WTC11 (cell line): ENCODE measurements around the gene LRRC2. TPM values are rescaled to one million over a fixed set of nuclear protein-coding genes. Genes with fewer than 3 reads are reported as not detected.
A peak's percentile ranks its signal among the peaks of the same experiment; 100 is the strongest.

Source experiments
- ATAC-seq: fragments of 200-7000 bp; cut with Tn5 transposase; 2 replicates; pipeline ENCODE4 v1.10.0; 2021; ENCODE audit warnings: mild to moderate bottlenecking, moderate library complexity
- CTCF ChIA-PET: fragments of 300-600 bp; sonication (Branson Sonifier 250); formaldehyde crosslinking; loops from one replicate; lab custom pipeline; 2021; ENCODE audit warnings: antibody characterized with exemption; lab: Charles Lee
- POLR2A ChIA-PET: fragments of 350-600 bp; sonication (Branson Sonifier 250); formaldehyde crosslinking; loops from one replicate; lab custom pipeline; 2021; ENCODE audit warnings: antibody characterized with exemption; lab: Charles Lee
- DNase-seq: peaks from one replicate; pipeline ENCODE4 v3.0.0; 2021; ENCODE audit warnings: low spot score
- H3K27ac Mint-ChIP-seq: 2 replicates; pipeline ENCODE4 v1.8.0; 2021; ENCODE audit warnings: mixed read lengths
- H3K27me3 Mint-ChIP-seq: 2 replicates; pipeline ENCODE4 v1.8.0; 2021; ENCODE audit warnings: low read depth, mild to moderate bottlenecking, moderate library complexity, mixed read lengths
- H3K36me3 Mint-ChIP-seq: 2 replicates; pipeline ENCODE4 v1.8.0; 2021; ENCODE audit warnings: mixed read lengths
- H3K4me1 Mint-ChIP-seq: 2 replicates; pipeline ENCODE4 v1.8.0; 2022; ENCODE audit warnings: mixed read lengths
- H3K4me3 Mint-ChIP-seq: 2 replicates; pipeline ENCODE4 v1.8.0; 2021; ENCODE audit warnings: mild to moderate bottlenecking, moderate library complexity, mixed read lengths
- H3K9me3 Mint-ChIP-seq: 2 replicates; pipeline ENCODE4 v1.8.0; 2021; ENCODE audit warnings: mixed read lengths
- EMX1 ChIP-seq: fragments of 250-450 bp; sonication (Bioruptor Pico); IDR thresholded peaks from 2 replicates; pipeline ENCODE4 v1.8.0; 2021; ENCODE audit warnings: mild to moderate bottlenecking
- MXD4 ChIP-seq: fragments of 250-450 bp; sonication (Bioruptor Pico); IDR thresholded peaks from 2 replicates; pipeline ENCODE4 v1.8.0; 2021; ENCODE audit warnings: mild to moderate bottlenecking, moderate library complexity, borderline replicate concordance
- NR2C2 ChIP-seq: sonication (generic); formaldehyde crosslinking; IDR thresholded peaks from 2 replicates; pipeline ENCODE4 v1.8.0; 2022; ENCODE audit warnings: mild to moderate bottlenecking, missing genetic modification reagents
- RELA ChIP-seq: sonication (generic); formaldehyde crosslinking; IDR thresholded peaks from 2 replicates; pipeline ENCODE4 v1.8.1; 2022; ENCODE audit warnings: missing genetic modification reagents, mild to moderate bottlenecking, borderline replicate concordance
- TEAD1 ChIP-seq: sonication (generic); formaldehyde crosslinking; IDR thresholded peaks from 2 replicates; pipeline ENCODE4 v1.8.0; 2022; ENCODE audit warnings: mild to moderate bottlenecking, missing genetic modification reagents
- TP53 ChIP-seq: sonication (generic); formaldehyde crosslinking; IDR thresholded peaks from 2 replicates; pipeline ENCODE4 v1.8.1; 2023; ENCODE audit warnings: mild to moderate bottlenecking, missing genetic modification reagents
- ZNF121 ChIP-seq: sonication (generic); formaldehyde crosslinking; IDR thresholded peaks from 2 replicates; pipeline ENCODE4 v1.8.0; 2023; ENCODE audit warnings: missing genetic modification reagents
- ZNF396 ChIP-seq: fragments of 250-450 bp; sonication (Bioruptor Pico); IDR thresholded peaks from 2 replicates; pipeline ENCODE4 v1.8.0; 2021; ENCODE audit warnings: mild to moderate bottlenecking, moderate library complexity, borderline replicate concordance
- total RNA-seq: library from RNA; stranded (reverse); gene quantifications from 3 replicates; pipeline ENCODE4 v1.2.3, GENCODE V29; 2021
- TF ChIP-seq, protein P1 (sequence below): sonication (generic); formaldehyde crosslinking; conservative IDR thresholded peaks from 2 replicates; pipeline ENCODE4 v1.8.1; 2022; ENCODE audit warnings: mild to moderate bottlenecking, missing genetic modification reagents
- TF ChIP-seq, protein P2 (sequence below): sonication (generic); formaldehyde crosslinking; IDR thresholded peaks from 2 replicates; pipeline ENCODE4 v1.8.0; 2022; ENCODE audit warnings: mild to moderate bottlenecking, missing genetic modification reagents
- TF ChIP-seq, protein P3 (sequence below): fragments of 250-450 bp; sonication (Bioruptor Pico); IDR thresholded peaks from 2 replicates; pipeline ENCODE4 v1.9.0; 2021; ENCODE audit warnings: mild to moderate bottlenecking
- TF ChIP-seq, protein P4 (sequence below): fragments of 250-450 bp; sonication (Bioruptor Pico); IDR thresholded peaks from 2 replicates; pipeline ENCODE4 v1.9.0; 2021; ENCODE audit warnings: moderate library complexity, mild to moderate bottlenecking, inconsistent platforms, borderline replicate concordance
- TF ChIP-seq, protein P5 (sequence below): sonication (generic); formaldehyde crosslinking; IDR thresholded peaks from 2 replicates; pipeline ENCODE4 v1.8.1; 2022; ENCODE audit warnings: mild to moderate bottlenecking, moderate library complexity, missing genetic modification reagents

The LRRC2 gene
- total RNA-seq, 1 experiment from 2014 or later, result 4.9 TPM

DNA sequence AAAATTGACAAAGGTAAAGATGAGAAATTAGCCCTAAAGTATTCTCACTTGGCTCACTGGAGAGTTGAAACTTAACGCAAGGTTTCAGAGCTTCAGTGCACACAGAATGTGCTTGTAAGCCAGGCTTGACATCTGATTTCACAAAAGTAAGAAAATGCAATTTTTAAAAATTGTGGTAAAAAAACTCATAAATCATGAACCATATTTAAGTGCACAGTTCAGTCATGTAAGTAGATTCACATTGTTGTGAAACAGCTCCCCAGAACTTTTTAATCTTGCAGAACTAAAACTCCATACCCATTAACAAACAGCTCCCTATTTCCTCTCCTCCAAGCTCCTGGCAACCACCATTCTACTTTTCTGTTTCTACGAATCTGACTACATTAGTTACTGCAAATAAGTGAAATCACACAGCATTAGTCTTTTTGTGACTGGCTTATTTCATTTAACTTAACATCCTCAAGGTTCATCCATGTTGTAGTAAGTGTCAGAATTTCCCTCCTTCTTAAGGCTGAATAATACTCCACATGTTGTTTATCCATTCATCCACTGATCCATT, 53.8 kb downstream of the LRRC2 start:
- Mint-ChIP-seq H3K4me1 (peaks cover 12% of the 10 kb centered on the region; the same call in 1 of the 2 replicates), H3K9me3 (no peaks in the 10 kb centered on the region), H3K27me3 (peaks cover 5% of the 10 kb centered on the region), H3K4me3 (no peak overlapping the region), H3K36me3 (no peaks in the 10 kb centered on the region), H3K27ac (no peak overlapping the region)
- ATAC-seq, result no peak
- ChIA-PET POLR2A (no interaction called here), CTCF (interaction anchor here (0.6 kb wide), 1 partner anchor 706 kb away, joined by 3 read pairs; no protein-coding TSS in a partner anchor)
- TF ChIP-seq, protein P1, sequence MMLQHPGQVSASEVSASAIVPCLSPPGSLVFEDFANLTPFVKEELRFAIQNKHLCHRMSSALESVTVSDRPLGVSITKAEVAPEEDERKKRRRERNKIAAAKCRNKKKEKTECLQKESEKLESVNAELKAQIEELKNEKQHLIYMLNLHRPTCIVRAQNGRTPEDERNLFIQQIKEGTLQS (CRISPR knock-in tag), result no peak
- TF ChIP-seq, protein P2, sequence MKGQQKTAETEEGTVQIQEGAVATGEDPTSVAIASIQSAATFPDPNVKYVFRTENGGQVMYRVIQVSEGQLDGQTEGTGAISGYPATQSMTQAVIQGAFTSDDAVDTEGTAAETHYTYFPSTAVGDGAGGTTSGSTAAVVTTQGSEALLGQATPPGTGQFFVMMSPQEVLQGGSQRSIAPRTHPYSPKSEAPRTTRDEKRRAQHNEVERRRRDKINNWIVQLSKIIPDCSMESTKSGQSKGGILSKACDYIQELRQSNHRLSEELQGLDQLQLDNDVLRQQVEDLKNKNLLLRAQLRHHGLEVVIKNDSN, result no peak
- TF ChIP-seq, protein P3, sequence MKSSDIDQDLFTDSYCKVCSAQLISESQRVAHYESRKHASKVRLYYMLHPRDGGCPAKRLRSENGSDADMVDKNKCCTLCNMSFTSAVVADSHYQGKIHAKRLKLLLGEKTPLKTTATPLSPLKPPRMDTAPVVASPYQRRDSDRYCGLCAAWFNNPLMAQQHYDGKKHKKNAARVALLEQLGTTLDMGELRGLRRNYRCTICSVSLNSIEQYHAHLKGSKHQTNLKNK (CRISPR knock-in tag), result no peak
- TF ChIP-seq, protein P4, sequence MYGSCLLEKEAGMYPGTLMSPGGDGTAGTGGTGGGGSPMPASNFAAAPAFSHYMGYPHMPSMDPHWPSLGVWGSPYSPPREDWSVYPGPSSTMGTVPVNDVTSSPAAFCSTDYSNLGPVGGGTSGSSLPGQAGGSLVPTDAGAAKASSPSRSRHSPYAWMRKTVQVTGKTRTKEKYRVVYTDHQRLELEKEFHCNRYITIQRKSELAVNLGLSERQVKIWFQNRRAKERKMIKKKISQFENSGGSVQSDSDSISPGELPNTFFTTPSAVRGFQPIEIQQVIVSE (CRISPR knock-in tag), result no peak
- TF ChIP-seq TP53 (CRISPR knock-in tag) (no peak), NR2C2 (CRISPR knock-in tag) (no peak), MXD4 (CRISPR knock-in tag) (no peak), ZNF121 (CRISPR knock-in tag) (no peak), EMX1 (CRISPR knock-in tag) (no peak), ZNF396 (CRISPR knock-in tag) (no peak), RELA (CRISPR knock-in tag) (no peak)
- TF ChIP-seq, protein P5, sequence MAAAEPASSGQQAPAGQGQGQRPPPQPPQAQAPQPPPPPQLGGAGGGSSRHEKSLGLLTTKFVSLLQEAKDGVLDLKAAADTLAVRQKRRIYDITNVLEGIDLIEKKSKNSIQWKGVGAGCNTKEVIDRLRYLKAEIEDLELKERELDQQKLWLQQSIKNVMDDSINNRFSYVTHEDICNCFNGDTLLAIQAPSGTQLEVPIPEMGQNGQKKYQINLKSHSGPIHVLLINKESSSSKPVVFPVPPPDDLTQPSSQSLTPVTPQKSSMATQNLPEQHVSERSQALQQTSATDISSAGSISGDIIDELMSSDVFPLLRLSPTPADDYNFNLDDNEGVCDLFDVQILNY (CRISPR knock-in tag), result no peak
- DNase-seq, result no peak

DNA sequence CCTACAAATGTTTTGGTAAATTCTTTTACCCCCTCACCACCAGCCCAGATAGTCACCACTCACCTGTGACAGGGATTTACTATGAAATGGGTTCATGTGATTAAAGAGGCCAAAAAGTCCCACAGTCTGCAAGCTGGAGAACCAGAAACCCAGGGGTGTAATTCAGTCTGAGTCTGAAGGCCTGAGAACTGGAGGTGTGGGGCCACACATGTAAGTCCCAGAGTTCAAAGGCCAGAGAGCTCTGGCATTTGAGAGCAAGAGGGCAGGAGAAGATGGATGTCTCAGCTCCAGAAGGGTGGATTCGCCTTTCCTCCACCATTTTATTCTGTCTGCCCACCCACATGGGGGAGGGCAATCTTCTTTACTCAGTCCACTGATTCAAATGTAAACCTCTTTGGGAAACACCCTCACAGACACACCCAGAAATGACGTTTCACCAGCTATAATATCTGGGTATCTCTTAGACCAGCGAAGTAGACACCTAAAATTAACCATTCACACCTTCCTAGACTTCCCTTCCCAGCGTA, 56.4 kb downstream of the LRRC2 start:
- POLR2A ChIA-PET, result no interaction called here

DNA sequence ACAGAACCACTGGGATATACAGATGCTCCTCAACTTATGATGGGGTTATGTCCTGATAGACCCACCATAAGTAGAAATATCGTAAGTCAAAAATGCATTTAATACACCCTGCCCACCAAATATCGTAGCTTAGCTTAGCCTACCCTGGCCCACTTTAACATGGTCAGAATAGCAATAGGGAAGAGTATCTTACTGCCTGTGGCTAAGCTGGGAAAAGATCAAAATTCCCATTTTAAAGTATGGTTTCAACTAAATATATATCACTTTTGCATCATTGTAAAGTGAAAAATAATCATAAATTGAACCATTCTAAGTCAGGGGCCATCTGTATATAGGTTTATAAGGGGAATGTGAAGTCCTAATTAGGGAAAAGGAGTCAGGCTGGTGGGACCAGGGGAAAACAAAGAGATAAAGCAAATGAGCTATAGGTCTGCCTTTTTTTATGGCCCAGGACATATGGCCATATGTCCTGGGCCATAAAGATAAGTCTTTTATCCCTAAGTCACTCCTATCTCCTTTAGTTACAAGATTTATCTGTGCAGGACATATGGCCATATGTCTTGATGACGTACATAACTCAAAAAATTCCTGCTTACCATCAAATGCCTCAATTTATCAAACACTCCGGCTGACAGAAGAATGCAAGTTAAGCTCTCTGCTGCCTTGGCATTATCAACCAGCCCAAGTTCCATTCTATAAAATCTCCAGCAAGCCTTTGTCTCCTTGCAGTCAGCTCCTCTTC, 57.1 kb downstream of the LRRC2 start:
- no peak overlapping the region for H3K4me3 Mint-ChIP-seq

More for the DNA sequence above, 56.4 kb downstream of the LRRC2 start:
- Mint-ChIP-seq H3K27me3 (peaks cover 10% of the 10 kb centered on the region), H3K4me3 (no peak overlapping the region), H3K36me3 (no peaks in the 10 kb centered on the region), H3K27ac (no peak overlapping the region), H3K4me1 (peaks cover 33% of the 10 kb centered on the region), H3K9me3 (peaks cover 4% of the 10 kb centered on the region; the same call in 1 of the 2 replicates)
- no peak for ATAC-seq
- TF ChIP-seq TP53 (CRISPR knock-in tag), result no peak
- no peak for DNase-seq
- CTCF ChIA-PET, result interaction anchor here (0.7 to 1.2 kb wide), 4 partner anchors 13 to 205 kb away, joined by 3 to 6 read pairs (median 4); no protein-coding TSS in a partner anchor

More for the DNA sequence above, 57.1 kb downstream of the LRRC2 start:
- peaks cover 4% of the 10 kb centered on the region; the same call in 1 of the 2 replicates for H3K9me3 Mint-ChIP-seq
- H3K27ac Mint-ChIP-seq, result no peak overlapping the region
- peaks cover 33% of the 10 kb centered on the region for H3K4me1 Mint-ChIP-seq
- TF ChIP-seq TEAD1 (CRISPR knock-in tag), result no peak
- TF ChIP-seq, protein P4 (CRISPR knock-in tag), result 0 out of 2 replicates have a peak, but pooled peaks have one; percentile 54
- POLR2A ChIA-PET, result no interaction called here
- DNase-seq (no peak), ATAC-seq (no peak)
- peaks cover 8% of the 10 kb centered on the region for H3K27me3 Mint-ChIP-seq
- no peaks in the 10 kb centered on the region for H3K36me3 Mint-ChIP-seq
- CTCF ChIA-PET, result interaction anchor here (0.7 to 1.2 kb wide), 6 partner anchors 12 to 206 kb away, joined by 3 to 9 read pairs (median 4); no protein-coding TSS in a partner anchor
